K562 (cell line): Measurements from ENCODE around the gene STX2. TPM values are rescaled to one million over a fixed set of nuclear protein-coding genes. Genes with fewer than 3 reads are reported as not detected.

ENCODE experiments used
- BACH1 ChIP-seq: fragments of 200-800 bp; sonication (Bioruptor generic); IDR thresholded peaks from 2 replicates; pipeline ENCODE4 v1.6.1; 2016; ENCODE audit warnings: missing genetic modification characterization, missing compliant biosample characterization
- BCOR ChIP-seq: fragments of 450-650 bp; IDR thresholded peaks from 2 replicates; pipeline ENCODE4 v1.6.1; 2016
- CHCHD3 ChIP-seq: fragments of 250-450 bp; sonication (Bioruptor Pico); IDR thresholded peaks from 2 replicates; pipeline ENCODE4 v2.1.2; 2022; ENCODE audit warnings: mild to moderate bottlenecking
- CREBBP ChIP-seq: IDR thresholded peaks from one replicate; pipeline ENCODE4 v1.6.1; 2012; ENCODE audit warnings: low read depth, mild to moderate bottlenecking, control low read depth, inconsistent platforms, low read length
- E2F3 ChIP-seq: fragments of 250-450 bp; sonication (Bioruptor Pico); IDR thresholded peaks from 2 replicates; pipeline ENCODE4 v1.4.0; 2020; ENCODE audit warnings: mild to moderate bottlenecking
- ELF2 ChIP-seq: fragments of 250-450 bp; sonication (Bioruptor Pico); IDR thresholded peaks from 2 replicates; pipeline ENCODE4 v1.5.0; 2021; ENCODE audit warnings: mild to moderate bottlenecking
- ESRRA ChIP-seq: fragments of 450-650 bp; IDR thresholded peaks from 2 replicates; pipeline ENCODE4 v1.6.1; 2014; ENCODE audit warnings: low read depth, mild to moderate bottlenecking, moderate library complexity, borderline replicate concordance
- GATAD2A ChIP-seq: fragments of 450-650 bp; IDR thresholded peaks from 2 replicates; pipeline ENCODE4 v1.6.1; 2017
- JUND ChIP-seq, 2 experiments: IDR thresholded peaks; 2 replicates in 1 of 2; 3 replicates in 1 of 2; pipeline ENCODE4 v1.6.1; 2011; ENCODE audit warnings: borderline replicate concordance in 2 of 2, low read depth in 2 of 2, low read length in 2 of 2, improper control_type of control experiment in 1 of 2, missing biosample characterization in 1 of 2, missing genetic modification characterization in 1 of 2, missing genetic modification reagents in 1 of 2
- KDM1A ChIP-seq, 2 experiments: fragments of 450-650 bp; IDR thresholded peaks; 2 replicates each; pipeline ENCODE4 v1.6.1; 2016; ENCODE audit warnings: mild to moderate bottlenecking in 2 of 2
- MTA2 ChIP-seq: fragments of 450-650 bp; IDR thresholded peaks from 2 replicates; pipeline ENCODE4 v1.6.1; 2016; ENCODE audit warnings: low read depth
- MXI1 ChIP-seq: IDR thresholded peaks from 2 replicates; pipeline ENCODE4 v1.6.1; 2011; ENCODE audit warnings: low read depth, mild to moderate bottlenecking, improper control_type of control experiment, low read length
- PHB ChIP-seq: fragments of 250-450 bp; sonication (Bioruptor Pico); IDR thresholded peaks from 2 replicates; pipeline ENCODE4 v1.5.0; 2021
- PHF20 ChIP-seq: fragments of 450-650 bp; IDR thresholded peaks from 2 replicates; pipeline ENCODE4 v1.6.1; 2018; ENCODE audit not compliant: partially characterized antibody
- RBM22 ChIP-seq: fragments of 200-400 bp; formaldehyde crosslinking; IDR thresholded peaks from 2 replicates; pipeline ENCODE4 v1.6.1; 2018; ENCODE audit warnings: low read length, low read depth; ENCODE audit not compliant: poor library complexity, severe bottlenecking
- SIN3B ChIP-seq: fragments of 450-650 bp; IDR thresholded peaks from 2 replicates; pipeline ENCODE4 v1.6.1; 2017; ENCODE audit warnings: low read depth, mild to moderate bottlenecking, moderate library complexity
- TCF7 ChIP-seq: sonication (generic); IDR thresholded peaks from 2 replicates; pipeline ENCODE4 v1.6.1; 2016; ENCODE audit warnings: antibody characterized with exemption, borderline replicate concordance
- ZKSCAN8 ChIP-seq: fragments of 200-800 bp; sonication (Bioruptor generic); IDR thresholded peaks from 2 replicates; pipeline ENCODE4 v1.6.1; 2016; ENCODE audit warnings: missing genetic modification characterization, missing compliant biosample characterization
- ZNF280B ChIP-seq: fragments of 250-450 bp; sonication (Bioruptor Pico); IDR thresholded peaks from 2 replicates; pipeline ENCODE4 v1.5.1; 2021; ENCODE audit warnings: mild to moderate bottlenecking
- ZNF347 ChIP-seq: fragments of 450-650 bp; formaldehyde crosslinking; IDR thresholded peaks from 2 replicates; pipeline ENCODE4 v1.4.0; 2020; ENCODE audit warnings: low read depth, mild to moderate bottlenecking, moderate library complexity
- ZNF609 ChIP-seq: sonication (generic); formaldehyde crosslinking; IDR thresholded peaks from 2 replicates; pipeline ENCODE4 v1.8.1; 2023; ENCODE audit warnings: missing genetic modification reagents, mild to moderate bottlenecking, borderline replicate concordance
- polyA plus RNA-seq, 8 experiments: library from polyadenylated mRNA; depleted of rRNA in 4 of 8; stranded (reverse) in 5 of 8; unstranded in 3 of 8; fragments of >200 nt; fragmentation: Nextera tagmentation in 2 of 8; fragmentation: Illumina TruSeq in 1 of 8; extraction: Ambion mirVana in 2 of 8; extraction: Trizol in 1 of 8; gene quantifications; 2 replicates each; pipeline versions ENCODE4 v1.2.1 to v1.2.3, GENCODE V29; 2011 to 2014; ENCODE audit warnings: inconsistent platforms in 1 of 8, missing spikeins in 1 of 8
- total RNA-seq, 7 experiments: library from RNA; depleted of rRNA in 6 of 7; stranded (reverse); fragments of >200 nt in 6 of 7; fragmentation: Illumina TruSeq in 2 of 7; extraction: Trizol in 2 of 7; gene quantifications; 2 replicates each; pipeline versions ENCODE4 v1.2.1 to v1.2.3, GENCODE V29; 2011 to 2021; ENCODE audit warnings: low replicate concordance in 1 of 7
- TF ChIP-seq, protein P1 (sequence below): IDR thresholded peaks from 3 replicates; pipeline ENCODE4 v1.6.1; 2011; ENCODE audit warnings: borderline replicate concordance, mild to moderate bottlenecking; ENCODE audit not compliant: insufficient read length, insufficient read depth

Gene STX2
- total and polyA plus RNA-seq, 9 of the 15 experiments (the other 6 are each of a cell fraction or from before 2014, with no cell fraction given): 22.2 to 54.6 (median 30.8) TPM

DNA sequence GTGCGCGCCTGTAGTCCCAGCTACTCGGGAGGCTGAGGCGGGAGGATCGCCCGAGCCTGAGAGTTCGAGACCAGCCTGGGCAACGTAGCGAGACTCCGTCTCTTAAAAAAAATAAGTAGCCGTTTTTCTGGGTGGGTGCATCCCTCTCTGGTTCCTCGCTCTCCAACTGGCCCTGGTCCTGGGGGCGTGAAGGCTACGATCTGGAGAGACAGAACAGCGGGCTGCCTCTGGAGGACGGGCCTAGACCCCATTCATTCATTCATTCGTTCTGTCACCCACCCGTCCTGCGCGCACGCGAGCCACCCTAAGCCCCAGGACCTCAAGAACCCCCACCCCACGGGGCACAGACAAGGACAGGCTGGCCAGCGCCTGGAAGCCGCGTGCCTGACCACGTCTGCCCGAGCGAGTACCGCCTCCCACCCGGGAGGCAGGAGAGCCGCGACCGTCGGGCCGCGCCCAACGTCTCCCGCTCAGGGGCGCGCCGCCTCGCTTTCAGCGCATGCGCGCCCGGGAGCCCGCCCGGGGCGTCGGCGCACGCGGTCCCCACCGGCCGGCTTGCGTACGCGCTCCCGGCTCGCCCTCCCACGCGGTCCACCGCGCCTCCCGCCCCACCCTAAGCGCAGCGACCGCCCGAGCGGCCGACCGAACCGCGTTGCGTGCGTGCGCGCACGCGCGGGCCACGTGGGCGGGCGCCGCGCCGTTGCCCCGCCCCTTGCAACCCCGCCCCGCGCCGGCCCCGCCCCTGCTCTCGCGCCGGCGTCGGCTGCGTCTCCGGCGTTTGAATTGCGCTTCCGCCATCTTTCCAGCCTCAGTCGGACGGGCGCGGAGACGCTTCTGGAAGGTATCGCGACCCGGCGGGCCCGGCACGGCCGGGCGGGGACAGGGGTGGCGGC lies 32.5 kb upstream of the STX2 start, which contains the start of gene RAN (continued):
- TF ChIP-seq ZNF280B (no peak), JUND (IDR thresholded peaks at IDR 0.05; ENCODE audit: borderline replicate concordance, low read depth, low read length) (0 out of 2 replicates have a peak, but pooled peaks have one; percentile 4), JUND (tag; IDR thresholded peaks at IDR 0.05; ENCODE audit: borderline replicate concordance, low read depth, low read length) (no peak), GATAD2A (no peak), PHF20 (no peak), SIN3B (no peak), ZNF347 (CRISPR knock-in tag) (no peak), CREBBP (no peak), BACH1 (tag) (no peak), ZKSCAN8 (CRISPR knock-in tag) (no peak), ESRRA (no peak), RBM22 (no peak), ELF2 (CRISPR knock-in tag) (no peak), TCF7 (no peak), MXI1 (no peak), PHB (CRISPR knock-in tag) (no peak), BCOR (0 out of 2 replicates have a peak, but pooled peaks have one; percentile 63), E2F3 (CRISPR knock-in tag) (peak; percentile 90), KDM1A (IDR thresholded peaks at IDR 0.05) (peak in 1 of 2 experiments; percentile 40; a peak in 1 of 4 replicates), CHCHD3 (no peak), MTA2 (no peak), ZNF609 (CRISPR knock-in tag) (peak; percentile 49; the same call in 1 of the 2 replicates)
- TF ChIP-seq, protein P1, sequence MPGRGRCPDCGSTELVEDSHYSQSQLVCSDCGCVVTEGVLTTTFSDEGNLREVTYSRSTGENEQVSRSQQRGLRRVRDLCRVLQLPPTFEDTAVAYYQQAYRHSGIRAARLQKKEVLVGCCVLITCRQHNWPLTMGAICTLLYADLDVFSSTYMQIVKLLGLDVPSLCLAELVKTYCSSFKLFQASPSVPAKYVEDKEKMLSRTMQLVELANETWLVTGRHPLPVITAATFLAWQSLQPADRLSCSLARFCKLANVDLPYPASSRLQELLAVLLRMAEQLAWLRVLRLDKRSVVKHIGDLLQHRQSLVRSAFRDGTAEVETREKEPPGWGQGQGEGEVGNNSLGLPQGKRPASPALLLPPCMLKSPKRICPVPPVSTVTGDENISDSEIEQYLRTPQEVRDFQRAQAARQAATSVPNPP: no peak
